Vagina (tissue), 2 donors: ENCODE data around the gene PRM1.

Source experiments
- POLR2A ChIP-seq, 2 donors: fragments of 450-650 bp; IDR thresholded peaks; one replicate each; pipeline ENCODE4 v1.6.1; 2017; ENCODE audit warnings: antibody characterized with exemption in 2 of 2, mild to moderate bottlenecking in 2 of 2, moderate library complexity in 2 of 2
- POLR2AphosphoS5 ChIP-seq, 2 donors: sonication (generic); formaldehyde crosslinking; IDR thresholded peaks; one replicate each; pipeline ENCODE4 v1.9.0; 2017; ENCODE audit warnings: antibody characterized with exemption in 2 of 2, mild to moderate bottlenecking in 2 of 2, low read depth in 1 of 2; ENCODE audit not compliant: insufficient read depth in 1 of 2
- TF ChIP-seq, protein P1 (sequence below), 3 experiments: fragments of 450-650 bp in 2 of 3; fragments of 200-600 bp in 1 of 3; sonication (generic) in 1 of 3; IDR thresholded peaks; one replicate each; pipeline ENCODE4 v1.5.1; 2017 to 2019; ENCODE audit warnings: antibody characterized with exemption in 3 of 3, mild to moderate bottlenecking in 2 of 3, moderate library complexity in 2 of 3

DNA sequence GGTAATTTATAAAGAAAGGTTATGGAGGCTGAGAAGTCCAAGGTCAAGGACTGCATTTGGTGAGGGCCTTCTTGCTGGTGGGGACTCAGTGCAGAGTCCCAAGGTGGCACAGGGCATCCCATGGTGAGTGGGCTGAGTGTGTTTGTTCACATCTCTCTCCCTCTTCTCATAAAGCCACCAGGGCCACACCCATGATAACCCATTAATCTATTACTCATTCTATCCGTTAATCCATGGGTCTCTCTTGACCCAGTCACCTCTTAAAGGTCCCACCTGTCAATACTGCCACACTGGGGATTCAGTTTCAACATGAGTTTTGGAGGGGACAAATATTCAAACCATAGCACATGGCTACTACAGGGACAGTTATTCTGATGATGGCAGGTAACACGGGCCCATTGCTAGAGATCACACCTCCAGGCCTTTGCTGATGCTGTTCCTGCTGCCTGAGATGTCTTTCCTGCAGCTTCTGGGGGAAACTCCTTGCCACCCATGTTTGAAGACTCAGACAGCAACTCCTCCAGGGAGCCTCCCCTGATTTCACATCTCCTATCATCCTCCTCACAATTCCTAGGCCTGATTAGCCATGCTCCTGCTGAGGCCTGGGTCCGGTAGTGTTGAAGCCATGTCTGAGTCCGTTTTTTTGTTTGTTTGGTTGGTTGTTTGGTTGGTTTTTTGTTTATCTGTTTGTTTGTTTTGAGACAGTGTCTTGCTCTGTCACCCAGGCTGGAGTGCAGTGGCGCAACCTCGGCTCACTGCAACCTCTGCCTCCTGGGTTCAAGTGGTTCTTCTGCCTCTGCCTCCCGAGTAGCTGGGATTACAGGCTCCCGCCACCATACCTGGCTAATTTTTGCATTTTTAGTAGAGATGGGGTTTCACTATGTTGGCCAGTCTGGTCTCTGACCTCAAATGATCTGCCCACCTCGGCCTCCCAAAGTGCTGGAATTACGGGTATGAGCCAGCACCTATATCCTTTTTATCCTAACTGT lies 41.2 kb downstream of the PRM1 start:
- TF ChIP-seq, protein P1, sequence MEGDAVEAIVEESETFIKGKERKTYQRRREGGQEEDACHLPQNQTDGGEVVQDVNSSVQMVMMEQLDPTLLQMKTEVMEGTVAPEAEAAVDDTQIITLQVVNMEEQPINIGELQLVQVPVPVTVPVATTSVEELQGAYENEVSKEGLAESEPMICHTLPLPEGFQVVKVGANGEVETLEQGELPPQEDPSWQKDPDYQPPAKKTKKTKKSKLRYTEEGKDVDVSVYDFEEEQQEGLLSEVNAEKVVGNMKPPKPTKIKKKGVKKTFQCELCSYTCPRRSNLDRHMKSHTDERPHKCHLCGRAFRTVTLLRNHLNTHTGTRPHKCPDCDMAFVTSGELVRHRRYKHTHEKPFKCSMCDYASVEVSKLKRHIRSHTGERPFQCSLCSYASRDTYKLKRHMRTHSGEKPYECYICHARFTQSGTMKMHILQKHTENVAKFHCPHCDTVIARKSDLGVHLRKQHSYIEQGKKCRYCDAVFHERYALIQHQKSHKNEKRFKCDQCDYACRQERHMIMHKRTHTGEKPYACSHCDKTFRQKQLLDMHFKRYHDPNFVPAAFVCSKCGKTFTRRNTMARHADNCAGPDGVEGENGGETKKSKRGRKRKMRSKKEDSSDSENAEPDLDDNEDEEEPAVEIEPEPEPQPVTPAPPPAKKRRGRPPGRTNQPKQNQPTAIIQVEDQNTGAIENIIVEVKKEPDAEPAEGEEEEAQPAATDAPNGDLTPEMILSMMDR (IDR thresholded peaks at IDR 0.05), result no peak
- no peak for TF ChIP-seq POLR2AphosphoS5 (IDR thresholded peaks at IDR 0.05; ENCODE audit: insufficient read depth in 1 of 2, low read depth in 1 of 2)
- TF ChIP-seq POLR2A (IDR thresholded peaks at IDR 0.05), result no peak
